GM18526 (cell line): ENCODE data around the gene HORMAD2.

Experiments
- POLR2A ChIP-seq: IDR thresholded peaks from 3 replicates; pipeline ENCODE4 v1.6.1; 2011; ENCODE audit not compliant: insufficient read length; ENCODE audit errors: extremely low read depth

The HORMAD2 gene

DNA sequence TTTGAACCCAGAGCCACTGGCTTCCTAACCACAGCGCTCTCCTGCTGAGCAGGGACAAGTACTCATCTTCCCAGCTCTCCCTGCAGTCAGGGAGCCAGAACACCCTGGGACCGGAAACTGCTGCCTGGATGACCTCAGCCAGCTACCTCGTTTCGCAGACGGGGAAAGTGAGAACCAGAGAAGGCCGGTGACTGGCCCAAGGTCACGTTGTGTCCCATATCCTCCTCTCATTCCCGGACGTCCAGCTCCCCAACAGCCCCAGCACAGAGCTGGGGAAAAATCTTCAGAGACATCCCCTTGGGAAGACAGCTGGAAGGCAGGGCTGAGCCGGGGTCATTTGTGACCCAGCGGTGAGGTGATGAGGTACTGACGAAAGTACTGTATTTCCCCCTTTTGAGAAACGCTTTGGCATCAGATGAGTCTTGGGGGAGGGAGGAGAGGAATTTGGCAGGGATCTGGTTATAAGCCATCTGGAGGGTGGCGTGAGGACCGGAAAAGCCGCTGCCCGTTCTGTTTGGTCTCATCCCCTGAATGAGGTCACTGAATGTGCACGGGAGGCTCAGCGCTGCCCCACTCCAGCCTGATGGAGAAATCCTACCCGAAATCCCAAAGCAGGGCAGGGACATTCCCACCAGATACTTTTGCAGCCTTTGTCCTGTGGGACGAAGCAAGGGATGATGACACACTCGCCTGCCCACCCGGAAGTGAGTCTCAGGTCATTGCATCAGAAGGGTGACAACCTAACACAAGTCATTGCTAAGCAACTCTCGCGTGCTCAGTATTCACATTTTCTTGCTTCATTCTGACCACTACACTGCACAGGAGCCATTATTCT, 125.2 kb downstream of the HORMAD2 start:
- no peak for TF ChIP-seq POLR2A

- no peak for TF ChIP-seq POLR2A
Measured at GRCh38 chr22:30206944-30207343, 126.7 kb downstream of the HORMAD2 start.

DNA sequence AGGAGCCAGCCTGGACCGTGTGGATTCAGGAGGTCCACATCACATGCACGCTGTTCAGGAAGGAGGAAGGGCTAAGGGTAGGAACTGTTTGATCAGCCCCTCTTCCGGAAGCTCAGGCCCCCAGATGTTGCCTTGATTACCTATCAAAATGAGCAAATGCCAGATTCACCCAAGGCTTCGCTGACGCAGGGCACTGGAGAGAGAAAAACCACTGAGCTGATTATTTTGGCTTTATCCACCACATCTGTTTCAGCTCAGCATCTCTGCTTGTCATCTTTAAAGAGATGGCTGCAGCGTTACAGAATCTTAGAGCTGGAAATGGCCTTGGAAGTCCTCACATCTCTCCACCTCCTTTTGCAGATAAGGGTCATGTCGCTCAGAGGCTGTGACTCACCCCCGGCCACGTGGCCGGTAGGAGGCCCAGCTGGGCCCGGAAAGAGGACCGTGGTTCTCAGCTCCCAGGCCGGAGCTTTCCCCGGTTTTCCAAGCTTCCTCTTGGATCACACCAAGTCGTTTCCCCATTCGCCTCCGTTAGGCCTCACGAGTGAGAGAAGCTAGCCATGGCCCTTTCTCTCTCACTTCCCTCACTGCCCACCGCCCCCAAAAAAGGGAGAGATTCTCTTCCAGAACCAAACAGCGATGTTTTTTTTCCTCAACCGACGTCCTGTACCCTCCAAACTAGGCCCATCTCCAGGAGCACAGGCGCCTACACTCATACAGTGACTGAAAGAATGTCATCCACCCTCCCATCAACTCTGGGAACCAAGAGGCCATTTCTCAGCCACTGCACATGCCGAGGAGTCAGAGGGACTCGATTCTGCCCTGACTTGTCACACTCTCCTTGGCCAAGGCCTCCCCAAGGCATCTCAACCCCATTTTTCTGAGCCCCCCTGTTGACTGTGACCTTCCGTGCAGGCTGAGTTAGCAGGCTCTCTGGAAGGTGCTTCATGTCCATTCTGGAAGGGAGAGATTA, 128.7 kb downstream of the HORMAD2 start:
- TF ChIP-seq POLR2A, result no peak

- no peak for TF ChIP-seq POLR2A
Measured at GRCh38 chr22:30209642-30210041, 129.4 kb downstream of the HORMAD2 start.

- no peak for TF ChIP-seq POLR2A
Measured at GRCh38 chr22:30210235-30210909, 130.1 kb downstream of the HORMAD2 start.

DNA sequence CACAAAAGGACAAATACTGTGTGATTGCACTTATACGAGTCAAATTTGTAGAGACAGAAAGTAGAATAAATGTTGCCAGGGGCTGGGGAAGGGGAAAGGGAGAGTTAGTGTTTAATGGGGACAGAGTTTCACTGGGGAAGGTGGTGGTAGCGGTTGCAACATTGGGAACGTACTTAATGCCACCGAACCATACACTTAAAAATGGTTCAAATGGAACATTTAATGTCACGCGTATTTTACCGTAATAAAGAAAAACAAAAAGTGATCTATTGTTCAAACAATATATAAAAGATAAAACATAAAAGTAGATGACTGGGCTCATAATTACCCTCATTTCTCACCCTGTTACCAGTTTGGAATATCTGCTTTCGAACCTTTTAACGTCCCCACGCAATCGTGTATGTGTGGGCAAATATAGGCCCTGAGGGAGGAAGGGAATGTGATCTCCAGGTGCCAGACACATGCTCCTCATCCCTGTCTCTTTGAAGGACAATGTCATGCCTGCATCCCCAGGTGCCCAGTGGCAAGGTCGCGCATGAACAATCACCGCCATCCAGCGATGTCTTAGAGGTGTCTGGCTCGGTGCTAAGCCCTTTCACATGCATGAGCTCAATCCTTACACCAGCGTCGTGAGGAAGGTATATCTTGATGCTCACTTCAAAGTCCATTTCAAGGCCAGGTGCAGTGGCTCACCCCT, 131.0 kb downstream of the HORMAD2 start:
- no peak for TF ChIP-seq POLR2A

- TF ChIP-seq POLR2A, result no peak
Measured at GRCh38 chr22:30212363-30212995, 132.2 kb downstream of the HORMAD2 start.

DNA sequence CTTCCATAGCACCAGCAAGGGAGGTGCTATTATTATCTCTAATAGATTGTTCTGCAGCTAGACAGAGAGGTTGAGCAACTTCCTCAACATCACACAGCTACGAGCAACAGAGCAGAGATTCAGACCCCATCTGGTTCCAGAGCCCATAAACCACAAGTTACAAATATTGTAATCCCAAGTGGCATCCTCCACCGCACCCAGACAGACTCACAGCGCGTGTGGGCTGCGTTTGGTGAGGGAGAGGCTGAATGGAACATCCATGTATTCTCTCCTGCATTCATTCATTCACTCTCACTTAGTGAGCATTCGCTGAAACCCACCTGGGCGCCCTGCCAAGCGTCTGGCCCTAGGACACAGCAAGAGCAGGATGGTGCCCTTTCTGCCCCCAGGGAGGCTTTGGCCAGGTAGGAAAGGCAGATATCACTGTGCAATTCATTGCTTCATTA, 132.8 kb downstream of the HORMAD2 start:
- no peak for TF ChIP-seq POLR2A

DNA sequence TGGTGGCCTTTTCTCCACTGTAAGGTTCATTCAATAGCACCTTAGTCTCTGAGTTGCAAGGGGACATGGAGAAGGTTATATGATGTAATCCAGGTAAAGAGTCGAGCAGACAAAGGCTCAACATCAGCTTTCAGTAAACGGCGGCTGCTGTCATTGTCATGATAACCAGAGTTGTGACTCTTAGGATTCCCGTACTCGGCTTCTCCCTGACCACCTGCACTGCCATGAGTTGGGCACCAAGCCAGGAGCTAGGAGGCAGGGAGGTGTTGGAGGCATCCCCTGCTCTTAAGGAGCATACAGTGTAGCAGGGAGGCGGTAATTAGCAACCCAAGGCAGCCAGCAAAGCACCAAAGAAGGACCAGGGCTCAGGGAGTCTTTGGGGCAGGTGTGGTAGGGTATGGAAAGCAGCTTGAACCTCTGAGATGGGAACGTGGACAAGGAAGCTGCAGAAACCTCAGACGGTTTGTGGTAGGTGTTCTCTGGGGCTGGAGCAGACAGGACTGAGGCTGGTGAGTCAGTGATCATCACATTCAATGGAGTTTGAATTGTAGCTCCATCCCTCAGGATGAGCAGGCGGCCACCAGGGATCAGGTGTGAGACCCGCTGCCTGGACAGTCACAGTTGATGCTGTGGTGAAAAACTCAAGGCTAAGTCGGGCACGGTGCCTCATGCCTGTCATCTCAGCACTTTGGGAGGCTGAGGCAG, 134.6 kb downstream of the HORMAD2 start:
- no peak for TF ChIP-seq POLR2A

DNA sequence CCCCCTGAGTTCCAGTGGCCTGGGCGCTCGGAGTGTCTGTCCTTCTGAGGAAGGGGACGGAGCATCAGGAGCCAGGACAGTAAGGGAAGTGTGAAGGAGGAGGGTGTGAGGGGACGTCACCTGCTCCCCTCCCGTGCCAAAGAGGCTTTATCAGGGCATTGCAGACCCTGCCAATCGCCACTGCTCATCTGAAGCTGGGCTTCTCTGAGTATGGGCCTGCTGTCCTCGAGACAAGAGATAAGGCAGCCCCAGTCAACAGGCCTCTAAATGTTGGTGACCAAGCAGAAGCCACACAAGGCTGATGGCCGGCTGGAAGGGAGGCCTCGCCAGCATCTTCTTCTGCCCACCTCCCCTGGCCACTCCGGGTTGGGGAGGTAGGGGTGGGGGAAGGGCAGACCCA, 136.4 kb downstream of the HORMAD2 start:
- no peak for TF ChIP-seq POLR2A

GRCh38 chr22:30217698-30218560, 137.7 kb downstream of the HORMAD2 start:
- no peak for TF ChIP-seq POLR2A

DNA sequence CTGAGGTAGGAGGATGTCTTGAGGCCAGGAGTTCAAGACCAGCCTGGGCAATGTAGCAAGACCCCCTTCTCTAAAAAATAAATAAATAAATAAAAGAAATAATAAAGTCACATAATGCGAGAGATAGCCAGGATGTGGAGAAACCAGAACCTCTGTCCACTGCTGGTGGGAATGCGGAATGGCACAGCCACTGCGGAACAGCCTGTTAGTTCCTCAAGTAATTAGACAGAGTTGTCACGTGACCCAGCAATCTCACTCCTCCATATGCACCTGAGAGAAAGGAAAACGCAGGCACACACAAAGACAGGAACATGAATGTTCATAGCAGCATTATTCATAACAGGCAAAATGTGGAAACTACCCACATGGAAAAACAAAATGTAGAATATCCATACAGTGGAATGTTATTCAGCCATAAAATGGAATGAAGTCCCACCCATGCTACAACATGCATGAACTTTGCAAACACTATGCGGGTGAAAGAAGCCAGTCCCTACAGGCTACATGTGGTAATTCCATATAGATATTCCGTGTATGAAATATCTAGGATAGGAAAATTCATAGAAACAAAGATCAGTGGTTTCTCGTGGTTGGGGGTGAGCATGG, 138.9 kb downstream of the HORMAD2 start:
- no peak for TF ChIP-seq POLR2A
